Glomerular visceral epithelial cell (primary cell): ENCODE data around the gene IGLL1.
"Not testable (repeated sequence)": the region's sequence is repeated elsewhere in the genome, so short reads cannot be mapped to it uniquely, and the experiment has no call there.

Experiments used
- DNase-seq: peaks from one replicate; pipeline ENCODE4 v3.0.0-alpha.2; 2016; ENCODE audit errors: extremely low spot score

IGLL1 gene

GRCh38 chr22:23541849-23542281 is 38.2 kb downstream of the IGLL1 start:
- DNase-seq = not testable (repeated sequence)

- not testable (repeated sequence) for DNase-seq
These were observed 39.3 kb downstream of the IGLL1 start for GRCh38 chr22:23540837-23541236.

GRCh38 chr22:23539839-23540198 is 40.3 kb downstream of the IGLL1 start:
- not testable (repeated sequence) for DNase-seq

GRCh38 chr22:23539135-23539838 is 40.8 kb downstream of the IGLL1 start:
- DNase-seq = peak; percentile 64

GRCh38 chr22:23538696-23539030 is 41.4 kb downstream of the IGLL1 start:
- DNase-seq = not testable (repeated sequence)

GRCh38 chr22:23537830-23538695 is 42.0 kb downstream of the IGLL1 start:
- not testable (repeated sequence) for DNase-seq

GRCh38 chr22:23537416-23537815 is 42.7 kb downstream of the IGLL1 start:
- DNase-seq = no peak

GRCh38 chr22:23536821-23537345 is 43.2 kb downstream of the IGLL1 start:
- no peak for DNase-seq

- not testable (repeated sequence) for DNase-seq
These were observed 44.1 kb downstream of the IGLL1 start for GRCh38 chr22:23535790-23536661.

- DNase-seq = no peak
These were observed 45.0 kb downstream of the IGLL1 start for GRCh38 chr22:23534851-23535717.

- no peak for DNase-seq
These were observed 45.8 kb downstream of the IGLL1 start for GRCh38 chr22:23534201-23534850.

- no peak for DNase-seq
These were observed 46.3 kb downstream of the IGLL1 start for GRCh38 chr22:23533771-23534191.

- DNase-seq = peak; percentile 12
These were observed 46.7 kb downstream of the IGLL1 start for GRCh38 chr22:23533328-23533762.

- DNase-seq = no peak
These were observed 47.4 kb downstream of the IGLL1 start for GRCh38 chr22:23532731-23533130.

- DNase-seq = no peak
These were observed 48.0 kb downstream of the IGLL1 start for GRCh38 chr22:23531966-23532705.

- no peak for DNase-seq
These were observed 48.7 kb downstream of the IGLL1 start for GRCh38 chr22:23531283-23531956.

- no peak for DNase-seq
These were observed 49.3 kb downstream of the IGLL1 start for GRCh38 chr22:23530766-23531282.

GRCh38 chr22:23530106-23530505 is 50.0 kb downstream of the IGLL1 start:
- no peak for DNase-seq
